Measurements from ENCODE around the gene WFDC1. TPM values are rescaled to one million over a fixed set of nuclear protein-coding genes. Genes with fewer than 3 reads are reported as not detected.

Gene WFDC1
- 0.52 TPM for total RNA-seq
- 7.4 TPM for polyA plus RNA-seq
- long read RNA-seq, donor 1 = 0 reads
- long read RNA-seq, donor 2 = 0 reads
- long read RNA-seq, donor 3 = 0 reads
- long read RNA-seq, donor 4 = 0 reads
- long read RNA-seq, donor 5, partial matches to known transcripts = 0 of 1 reads
- long read RNA-seq, donor 5, other reads (novel, unspliced or antisense) = 0 of 1 reads
- long read RNA-seq, donor 6 = 0 reads
- long read RNA-seq, donor 7 = 0 reads
- long read RNA-seq, donor 8 = 0 reads
- long read RNA-seq, donor 9, partial matches to known transcripts = 0 of 1 reads
- long read RNA-seq, donor 9, other reads (novel, unspliced or antisense) = 0 of 1 reads
- long read RNA-seq, donor 10, full-length matches to known transcripts = 1 of 1 reads
- long read RNA-seq, donor 10, partial matches to known transcripts = 0 of 1 reads
- long read RNA-seq, donor 10, other reads (novel, unspliced or antisense) = 0 of 1 reads

DNA sequence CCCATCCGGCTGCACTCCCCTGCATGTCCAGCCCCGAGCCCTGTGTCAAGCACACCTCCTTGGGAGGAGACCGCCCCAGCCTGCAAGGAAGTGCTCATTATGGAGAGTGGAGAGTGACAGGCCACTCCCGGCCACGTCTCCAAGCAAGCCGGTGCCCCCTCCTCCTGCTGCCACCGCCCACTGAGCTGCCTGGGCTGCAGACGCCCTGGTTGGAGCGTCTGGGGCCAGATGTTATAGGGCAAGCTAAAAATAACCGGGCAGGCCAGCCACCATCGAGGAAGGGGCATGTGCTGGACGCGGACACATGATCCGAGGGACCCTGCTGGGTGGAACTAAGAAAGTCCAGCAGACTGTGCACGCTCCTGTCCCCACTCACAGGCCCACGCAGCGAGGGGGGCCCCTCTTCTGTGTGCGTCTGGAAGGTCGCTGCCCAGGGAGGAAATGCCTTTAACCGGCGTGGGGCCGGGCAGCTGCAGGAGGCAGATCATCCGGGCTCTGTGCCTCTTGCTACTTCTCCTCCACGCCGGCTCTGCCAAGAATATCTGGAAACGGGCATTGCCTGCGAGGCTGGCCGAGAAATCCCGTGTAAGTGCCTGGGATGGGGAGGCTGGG lies at the start of gene WFDC1:
TSS of gene WFDC1 (plus strand) at position 348 of the 612 bp plus-strand sequence. CDS start at position 442, 94 bp downstream.
- H3K36me3 ChIP-seq (ENCODE audit: control insufficient read depth in 2 of 2, insufficient read depth in 2 of 2, low read length in 1 of 2) = no peaks in the 10 kb centered on the region
- DNase-seq (ENCODE audit: low read depth in 6 of 9, low spot score in 9 of 9) = no peak
- no peaks in the 10 kb centered on the region for H3K9me3 ChIP-seq (ENCODE audit: control insufficient read depth in 2 of 2, insufficient read depth in 1 of 2, low read length in 1 of 2)
- H3K27ac ChIP-seq (ENCODE audit: low read depth in 1 of 2, low read length in 1 of 2) = no peak within 1 kb of the TSS
- peaks cover 0 to 10% of the 10 kb centered on the region in 2 donors for H3K4me1 ChIP-seq (ENCODE audit: control insufficient read depth in 2 of 2, insufficient read depth in 2 of 2, low read length in 2 of 2)
- peaks cover 18 to 31% of the 10 kb centered on the region in 2 donors for H3K27me3 ChIP-seq (ENCODE audit: control insufficient read depth in 2 of 2, insufficient read depth in 1 of 2, low read length in 1 of 2)
- 2% methylated on average over 29 of the region's 29 CpGs for WGBS
- no peak within 1 kb of the TSS for H3K4me3 ChIP-seq (ENCODE audit: low read length in 2 of 2)

DNA sequence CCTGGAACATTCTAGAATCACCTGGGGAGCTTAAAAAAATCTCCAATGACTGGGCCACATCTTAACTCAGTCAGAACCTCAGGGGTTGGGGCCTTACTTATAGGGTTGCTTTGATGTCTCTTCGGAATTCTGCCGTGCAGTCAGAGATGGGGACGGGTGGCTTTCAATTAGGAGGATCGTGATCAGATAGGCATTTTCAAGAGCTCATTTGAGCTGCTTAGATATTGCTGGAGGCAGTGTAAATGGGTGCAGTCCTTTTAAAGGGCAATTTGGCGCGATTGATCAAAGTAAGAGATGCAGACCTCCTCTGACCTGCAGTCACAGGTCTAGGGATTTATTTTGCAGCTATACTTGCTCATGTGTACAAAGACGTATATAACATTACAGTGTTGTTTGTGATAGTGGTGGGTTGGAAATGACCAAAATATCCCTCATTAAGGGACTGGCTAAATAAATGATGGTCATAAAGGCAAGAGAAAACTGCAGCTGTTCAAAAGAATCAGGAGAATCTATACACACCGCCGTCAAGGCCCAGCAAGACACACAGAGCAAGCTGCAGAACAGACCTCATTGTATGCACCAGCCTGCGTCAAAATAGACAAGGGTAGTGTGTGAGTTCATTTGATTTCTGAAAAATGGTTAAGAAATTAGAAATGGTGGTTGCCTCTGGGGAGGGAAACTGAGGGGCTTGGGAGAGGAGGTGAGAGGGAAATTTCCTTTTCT lies 48.6 kb upstream of the WFDC1 start:
- WGBS = 94% methylated on average over 10 of the region's 10 CpGs
- peaks cover 0 to 2% of the 10 kb centered on the region in 2 donors for H3K27me3 ChIP-seq (ENCODE audit: control insufficient read depth in 2 of 2, insufficient read depth in 1 of 2, low read length in 1 of 2)
- H3K27ac ChIP-seq (ENCODE audit: low read depth in 1 of 2, low read length in 1 of 2) = no peak overlapping the region
- no peak overlapping the region for H3K4me3 ChIP-seq (ENCODE audit: low read length in 2 of 2)
- H3K36me3 ChIP-seq (ENCODE audit: control insufficient read depth in 2 of 2, insufficient read depth in 2 of 2, low read length in 1 of 2) = no peaks in the 10 kb centered on the region
- no peak for DNase-seq (ENCODE audit: low read depth in 6 of 9, low spot score in 9 of 9)
- no peaks in the 10 kb centered on the region for H3K9me3 ChIP-seq (ENCODE audit: control insufficient read depth in 2 of 2, insufficient read depth in 1 of 2, low read length in 1 of 2)
- H3K4me1 ChIP-seq (ENCODE audit: control insufficient read depth in 2 of 2, insufficient read depth in 2 of 2, low read length in 2 of 2) = no peaks in the 10 kb centered on the region

DNA sequence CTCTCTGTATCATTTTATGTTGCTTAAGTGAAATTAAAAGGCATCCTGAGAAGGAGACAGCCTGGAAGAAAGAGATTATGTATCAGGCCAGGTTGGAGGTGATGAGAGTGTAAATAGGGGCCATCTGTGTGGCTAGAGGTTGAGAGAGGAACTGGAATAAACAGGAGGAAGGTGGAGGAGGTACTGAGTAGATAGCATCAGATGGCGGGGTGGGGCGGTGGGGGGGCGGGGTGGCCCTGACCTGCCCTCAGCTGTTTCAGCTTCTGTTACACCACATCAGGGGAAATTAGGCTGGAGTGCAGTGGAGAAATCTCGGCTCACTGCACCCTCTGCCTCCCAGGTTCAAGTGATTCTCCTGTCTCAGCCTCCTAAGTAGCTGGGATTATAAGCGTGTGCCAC lies 48.0 kb upstream of the WFDC1 start:
- H3K9me3 ChIP-seq (ENCODE audit: control insufficient read depth in 2 of 2, insufficient read depth in 1 of 2, low read length in 1 of 2) = no peaks in the 10 kb centered on the region
- H3K36me3 ChIP-seq (ENCODE audit: control insufficient read depth in 2 of 2, insufficient read depth in 2 of 2, low read length in 1 of 2) = no peaks in the 10 kb centered on the region
- DNase-seq (ENCODE audit: low read depth in 6 of 9, low spot score in 9 of 9) = no peak
- no peaks in the 10 kb centered on the region for H3K4me1 ChIP-seq (ENCODE audit: control insufficient read depth in 2 of 2, insufficient read depth in 2 of 2, low read length in 2 of 2)
- no peak overlapping the region for H3K27ac ChIP-seq (ENCODE audit: low read depth in 1 of 2, low read length in 1 of 2)
- H3K27me3 ChIP-seq (ENCODE audit: control insufficient read depth in 2 of 2, insufficient read depth in 1 of 2, low read length in 1 of 2) = peaks cover 0 to under 1% of the 10 kb centered on the region in 2 donors
- no peak overlapping the region for H3K4me3 ChIP-seq (ENCODE audit: low read length in 2 of 2)
- 80% methylated on average over 5 of the region's 5 CpGs for WGBS

- DNase-seq (ENCODE audit: low read depth in 6 of 9, low spot score in 9 of 9) = no peak
- Histone ChIP-seq H3K9me3 (ENCODE audit: control insufficient read depth in 2 of 2, insufficient read depth in 1 of 2, low read length in 1 of 2) (no peaks in the 10 kb centered on the region), H3K36me3 (ENCODE audit: control insufficient read depth in 2 of 2, insufficient read depth in 2 of 2, low read length in 1 of 2) (no peaks in the 10 kb centered on the region), H3K4me1 (ENCODE audit: control insufficient read depth in 2 of 2, insufficient read depth in 2 of 2, low read length in 2 of 2) (no peaks in the 10 kb centered on the region), H3K4me3 (ENCODE audit: low read length in 2 of 2) (no peak overlapping the region), H3K27ac (ENCODE audit: low read depth in 1 of 2, low read length in 1 of 2) (no peak overlapping the region), H3K27me3 (ENCODE audit: control insufficient read depth in 2 of 2, insufficient read depth in 1 of 2, low read length in 1 of 2) (peaks cover 0 to 2% of the 10 kb centered on the region in 2 donors)
- 96% methylated on average over 6 of the region's 6 CpGs for WGBS
Observed at GRCh38 chr16:84247331-84247730, 47.3 kb upstream of the WFDC1 start.

GRCh38 chr16:84247844-84248243 lies 46.8 kb upstream of the WFDC1 start:
- Histone ChIP-seq H3K9me3 (ENCODE audit: control insufficient read depth in 2 of 2, insufficient read depth in 1 of 2, low read length in 1 of 2) (no peaks in the 10 kb centered on the region), H3K36me3 (ENCODE audit: control insufficient read depth in 2 of 2, insufficient read depth in 2 of 2, low read length in 1 of 2) (no peaks in the 10 kb centered on the region), H3K27ac (ENCODE audit: low read depth in 1 of 2, low read length in 1 of 2) (no peak overlapping the region), H3K4me1 (ENCODE audit: control insufficient read depth in 2 of 2, insufficient read depth in 2 of 2, low read length in 2 of 2) (no peaks in the 10 kb centered on the region), H3K27me3 (ENCODE audit: control insufficient read depth in 2 of 2, insufficient read depth in 1 of 2, low read length in 1 of 2) (peaks cover 0 to 2% of the 10 kb centered on the region in 2 donors), H3K4me3 (ENCODE audit: low read length in 2 of 2) (no peak overlapping the region)
- WGBS = 97% methylated on average over 5 of the region's 5 CpGs
- DNase-seq (ENCODE audit: low read depth in 6 of 9, low spot score in 9 of 9) = no peak

DNA sequence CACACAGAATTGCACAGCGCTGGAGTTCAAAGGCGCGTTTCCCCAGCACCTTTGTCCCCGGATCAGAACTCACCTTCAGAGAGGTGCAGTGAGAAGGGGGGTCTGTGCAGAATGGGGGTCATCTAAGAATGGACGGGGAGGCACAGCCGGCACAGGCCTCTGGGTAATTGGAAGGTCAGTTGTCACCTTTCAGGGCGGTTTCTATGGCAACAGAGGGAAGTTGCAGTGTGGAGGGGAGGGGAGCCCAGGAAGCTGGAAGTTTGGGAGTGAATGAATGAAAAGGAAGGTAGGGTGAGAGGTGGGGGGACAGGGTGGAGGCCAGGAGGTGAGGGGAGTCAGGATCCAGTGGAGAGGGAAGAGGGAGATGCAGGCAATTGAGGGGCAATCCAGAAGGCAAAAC lies 42.5 kb upstream of the WFDC1 start:
- no peaks in the 10 kb centered on the region for H3K36me3 ChIP-seq (ENCODE audit: control insufficient read depth in 2 of 2, insufficient read depth in 2 of 2, low read length in 1 of 2)
- no peaks in the 10 kb centered on the region for H3K9me3 ChIP-seq (ENCODE audit: control insufficient read depth in 2 of 2, insufficient read depth in 1 of 2, low read length in 1 of 2)
- WGBS = 70% methylated on average over 7 of the region's 7 CpGs
- no peaks in the 10 kb centered on the region for H3K4me1 ChIP-seq (ENCODE audit: control insufficient read depth in 2 of 2, insufficient read depth in 2 of 2, low read length in 2 of 2)
- no peak overlapping the region for H3K4me3 ChIP-seq (ENCODE audit: low read length in 2 of 2)
- no peak for DNase-seq (ENCODE audit: low read depth in 6 of 9, low spot score in 9 of 9)
- H3K27me3 ChIP-seq (ENCODE audit: control insufficient read depth in 2 of 2, insufficient read depth in 1 of 2, low read length in 1 of 2) = peaks cover 0 to 2% of the 10 kb centered on the region in 2 donors
- H3K27ac ChIP-seq (ENCODE audit: low read depth in 1 of 2, low read length in 1 of 2) = no peak overlapping the region

GRCh38 chr16:84253173-84253572 lies 41.5 kb upstream of the WFDC1 start:
- Histone ChIP-seq H3K4me3 (ENCODE audit: low read length in 2 of 2) (no peak overlapping the region), H3K27me3 (ENCODE audit: control insufficient read depth in 2 of 2, insufficient read depth in 1 of 2, low read length in 1 of 2) (peaks cover 0 to 2% of the 10 kb centered on the region in 2 donors), H3K4me1 (ENCODE audit: control insufficient read depth in 2 of 2, insufficient read depth in 2 of 2, low read length in 2 of 2) (no peaks in the 10 kb centered on the region), H3K36me3 (ENCODE audit: control insufficient read depth in 2 of 2, insufficient read depth in 2 of 2, low read length in 1 of 2) (no peaks in the 10 kb centered on the region), H3K27ac (ENCODE audit: low read depth in 1 of 2, low read length in 1 of 2) (no peak overlapping the region), H3K9me3 (ENCODE audit: control insufficient read depth in 2 of 2, insufficient read depth in 1 of 2, low read length in 1 of 2) (no peaks in the 10 kb centered on the region)
- 83% methylated on average over 4 of the region's 4 CpGs for WGBS
- DNase-seq (ENCODE audit: low read depth in 6 of 9, low spot score in 9 of 9) = no peak

DNA sequence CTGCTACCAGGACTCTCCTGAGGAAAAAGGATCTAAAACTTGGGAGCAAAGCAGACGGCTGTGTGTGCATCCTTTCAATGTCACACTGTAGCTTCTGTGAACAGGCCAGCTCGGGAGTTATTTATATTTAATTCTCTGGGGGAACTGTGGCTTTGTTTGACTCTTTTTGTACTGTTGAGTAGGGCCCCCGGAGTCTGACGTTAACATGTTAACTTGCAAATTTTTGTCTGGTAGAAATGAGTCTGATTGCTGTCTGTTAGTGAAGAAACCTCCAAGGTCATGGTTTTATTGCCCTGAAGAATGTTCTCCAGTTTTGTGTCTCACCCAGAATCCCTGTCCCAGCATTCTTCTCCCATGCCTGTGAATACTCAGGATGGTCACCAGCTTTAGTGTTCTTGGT lies 40.6 kb upstream of the WFDC1 start:
- Histone ChIP-seq H3K4me3 (ENCODE audit: low read length in 2 of 2) (no peak overlapping the region), H3K9me3 (ENCODE audit: control insufficient read depth in 2 of 2, insufficient read depth in 1 of 2, low read length in 1 of 2) (peaks cover 0 to 4% of the 10 kb centered on the region in 2 donors), H3K27ac (ENCODE audit: low read depth in 1 of 2, low read length in 1 of 2) (no peak overlapping the region), H3K4me1 (ENCODE audit: control insufficient read depth in 2 of 2, insufficient read depth in 2 of 2, low read length in 2 of 2) (no peaks in the 10 kb centered on the region), H3K36me3 (ENCODE audit: control insufficient read depth in 2 of 2, insufficient read depth in 2 of 2, low read length in 1 of 2) (no peaks in the 10 kb centered on the region), H3K27me3 (ENCODE audit: control insufficient read depth in 2 of 2, insufficient read depth in 1 of 2, low read length in 1 of 2) (peaks cover 0 to 2% of the 10 kb centered on the region in 2 donors)
- WGBS = 90% methylated on average over 4 of the region's 4 CpGs
- no peak for DNase-seq (ENCODE audit: low read depth in 6 of 9, low spot score in 9 of 9)
